DND-41 (cell line): ENCODE results near the gene SEMA5A.

Experiments used
- CTCF ChIP-seq: IDR thresholded peaks from 2 replicates; pipeline ENCODE4 v1.5.1; 2012; ENCODE audit warnings: borderline replicate concordance, low read length, moderate library complexity, mild to moderate bottlenecking; ENCODE audit not compliant: poor library complexity, severe bottlenecking; ENCODE audit errors: extremely low read depth
- EZH2 ChIP-seq: IDR thresholded peaks from 3 replicates; pipeline ENCODE4 v1.6.1; 2012; ENCODE audit warnings: borderline replicate concordance, low read depth, mild to moderate bottlenecking, moderate library complexity, low read length, inconsistent platforms; ENCODE audit not compliant: severe bottlenecking

- no peak for TF ChIP-seq CTCF
- TF ChIP-seq EZH2, result no peak
Measured at GRCh38 chr5:9386945-9387344, 158.9 kb downstream of the SEMA5A start.
